ENCODE measurements around the gene BSPRY.

- TF ChIP-seq CTCF (conservative IDR thresholded peaks at IDR 0.05; ENCODE audit: low read length) (no peak), EZH2phosphoT487 (IDR thresholded peaks at IDR 0.05; ENCODE audit: borderline replicate concordance) (no peak)
Measured at GRCh38 chr9:113376634-113377567, 27.6 kb downstream of the BSPRY start, which contains the start of gene HDHD3.

All from Loucy (cell line).